GM21825 (cell line): ENCODE results near the gene MMP26.
"Not testable (repeated sequence)": the region's sequence is repeated elsewhere in the genome, so short reads cannot be mapped to it uniquely, and the experiment has no call there.

Experiments
- ATAC-seq: cut with Tn5 transposase; IDR thresholded peaks from one replicate; pipeline ENCODE4 v1.9.1; 2021; ENCODE audit warnings: mild to moderate bottlenecking, moderate library complexity; ENCODE audit not compliant: unreplicated experiment

MMP26 gene

GRCh38 chr11:4722616-4723534 lies 18.3 kb downstream of the MMP26 start:
- not testable (repeated sequence) for ATAC-seq

GRCh38 chr11:4727171-4727570 lies 22.6 kb downstream of the MMP26 start:
- no peak for ATAC-seq

GRCh38 chr11:4740735-4741134 lies 36.2 kb downstream of the MMP26 start:
- ATAC-seq = no peak

- no peak for ATAC-seq
Measured at GRCh38 chr11:4748438-4748837, 43.9 kb downstream of the MMP26 start.

- ATAC-seq = no peak
Measured at GRCh38 chr11:4751201-4751600, 46.6 kb downstream of the MMP26 start.
